ENCODE data around the gene CADM2. TPM values are rescaled to one million over a fixed set of nuclear protein-coding genes. Genes with fewer than 3 reads are reported as not detected.

Gene CADM2
- total and polyA plus RNA-seq, 2 donors from 2014 or later = 0.06 to 0.25 TPM

DNA sequence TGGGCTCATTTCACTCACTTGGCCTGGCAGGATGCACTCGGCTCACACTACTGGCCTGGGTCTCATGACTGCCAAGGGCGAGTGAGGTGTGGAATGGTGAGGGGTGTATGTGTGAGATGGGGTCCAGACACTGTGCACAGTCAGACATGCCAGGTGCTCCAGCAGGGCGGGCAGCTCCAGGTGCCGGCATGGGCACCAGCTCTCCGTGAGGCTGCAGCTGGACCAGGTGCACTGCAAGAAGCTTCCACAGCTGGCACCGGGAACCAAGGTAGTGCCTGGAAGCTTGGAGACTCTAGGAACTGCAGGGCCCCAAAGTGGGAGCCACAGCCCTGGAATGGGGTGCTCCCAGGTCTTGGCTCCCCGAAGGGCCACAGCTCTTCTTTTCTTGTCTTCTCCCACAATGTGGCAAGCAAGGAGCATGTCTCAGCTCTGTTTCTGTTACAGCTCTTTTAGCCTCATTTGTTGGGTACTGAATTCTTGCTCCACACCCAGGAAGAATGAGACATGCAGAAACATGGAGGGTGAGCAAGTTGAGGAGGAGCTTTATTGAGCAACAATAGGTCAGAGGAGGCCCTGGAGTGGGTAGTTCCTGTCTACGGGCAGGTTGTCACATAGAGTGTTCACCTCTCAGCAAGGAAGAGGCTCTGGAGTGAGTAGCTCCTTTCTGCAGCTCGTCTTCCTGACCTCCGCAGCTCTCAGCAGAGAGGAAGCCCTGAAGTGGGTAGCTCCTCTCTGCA lies 762.8 kb downstream of the CADM2 start:
- H3K4me3 ChIP-seq (ENCODE audit: low read length in 3 of 3) = no peak overlapping the region
- DNase-seq (peak in 1 of 5 donors; percentile 66), FAIRE-seq (no peak)
- H3K9me3 ChIP-seq (ENCODE audit: control insufficient read depth in 2 of 3, insufficient read depth in 1 of 3, low read length in 3 of 3) = no peaks in the 10 kb centered on the region
- no peak overlapping the region for H3K9ac ChIP-seq (ENCODE audit: low read length in 3 of 3)
- H3K36me3 ChIP-seq (ENCODE audit: control insufficient read depth in 2 of 3, insufficient read depth in 3 of 3, low read length in 3 of 3) = no peaks in the 10 kb centered on the region
- H3K4me1 ChIP-seq (ENCODE audit: control insufficient read depth in 2 of 3, insufficient read depth in 2 of 3, low read depth in 1 of 3, low read length in 3 of 3) = no peaks in the 10 kb centered on the region
- intact Hi-C loops (cut with DNase I) = no loop called here
- TF ChIP-seq, protein P1, sequence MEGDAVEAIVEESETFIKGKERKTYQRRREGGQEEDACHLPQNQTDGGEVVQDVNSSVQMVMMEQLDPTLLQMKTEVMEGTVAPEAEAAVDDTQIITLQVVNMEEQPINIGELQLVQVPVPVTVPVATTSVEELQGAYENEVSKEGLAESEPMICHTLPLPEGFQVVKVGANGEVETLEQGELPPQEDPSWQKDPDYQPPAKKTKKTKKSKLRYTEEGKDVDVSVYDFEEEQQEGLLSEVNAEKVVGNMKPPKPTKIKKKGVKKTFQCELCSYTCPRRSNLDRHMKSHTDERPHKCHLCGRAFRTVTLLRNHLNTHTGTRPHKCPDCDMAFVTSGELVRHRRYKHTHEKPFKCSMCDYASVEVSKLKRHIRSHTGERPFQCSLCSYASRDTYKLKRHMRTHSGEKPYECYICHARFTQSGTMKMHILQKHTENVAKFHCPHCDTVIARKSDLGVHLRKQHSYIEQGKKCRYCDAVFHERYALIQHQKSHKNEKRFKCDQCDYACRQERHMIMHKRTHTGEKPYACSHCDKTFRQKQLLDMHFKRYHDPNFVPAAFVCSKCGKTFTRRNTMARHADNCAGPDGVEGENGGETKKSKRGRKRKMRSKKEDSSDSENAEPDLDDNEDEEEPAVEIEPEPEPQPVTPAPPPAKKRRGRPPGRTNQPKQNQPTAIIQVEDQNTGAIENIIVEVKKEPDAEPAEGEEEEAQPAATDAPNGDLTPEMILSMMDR (IDR thresholded peaks at IDR 0.05; ENCODE audit: borderline replicate concordance, extremely low read depth, insufficient read depth) = no peak
- no peak overlapping the region for H3K27ac ChIP-seq (ENCODE audit: low read depth in 2 of 2, low read length in 2 of 2)
- no peaks in the 10 kb centered on the region for H3K27me3 ChIP-seq (ENCODE audit: control insufficient read depth, insufficient read depth, low read length)

DNA sequence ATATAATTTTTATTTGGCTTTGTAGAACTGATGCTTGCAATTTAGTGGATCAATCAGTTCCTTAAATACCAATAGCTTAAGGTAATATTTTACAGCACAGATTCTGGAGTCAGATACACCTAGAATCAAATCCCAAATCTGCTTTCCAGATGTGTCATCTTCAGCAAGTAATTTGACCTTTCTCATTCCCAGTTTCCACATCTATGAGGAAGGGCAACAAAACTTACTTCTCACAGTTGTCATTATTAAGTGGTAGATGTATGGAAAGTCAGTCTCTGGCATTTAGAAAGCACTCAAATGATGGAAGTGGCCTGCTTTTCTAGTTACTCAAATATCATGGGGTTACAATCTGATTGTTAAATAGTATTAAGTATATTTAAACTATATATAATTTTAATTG lies 767.0 kb downstream of the CADM2 start:
- Histone ChIP-seq H3K4me3 (ENCODE audit: low read length in 3 of 3) (no peak overlapping the region), H3K27ac (ENCODE audit: low read depth in 2 of 2, low read length in 2 of 2) (no peak overlapping the region), H3K9ac (ENCODE audit: low read length in 3 of 3) (no peak overlapping the region), H3K9me3 (ENCODE audit: control insufficient read depth in 2 of 3, insufficient read depth in 1 of 3, low read length in 3 of 3) (no peaks in the 10 kb centered on the region), H3K27me3 (ENCODE audit: control insufficient read depth, insufficient read depth, low read length) (no peaks in the 10 kb centered on the region), H3K4me1 (ENCODE audit: control insufficient read depth in 2 of 3, insufficient read depth in 2 of 3, low read depth in 1 of 3, low read length in 3 of 3) (no peaks in the 10 kb centered on the region), H3K36me3 (ENCODE audit: control insufficient read depth in 2 of 3, insufficient read depth in 3 of 3, low read length in 3 of 3) (no peaks in the 10 kb centered on the region)
- FAIRE-seq (no peak), DNase-seq (no peak)
- TF ChIP-seq, protein P1 (IDR thresholded peaks at IDR 0.05; ENCODE audit: borderline replicate concordance, extremely low read depth, insufficient read depth) = no peak
- intact Hi-C loops (cut with DNase I) = no loop called here

DNA sequence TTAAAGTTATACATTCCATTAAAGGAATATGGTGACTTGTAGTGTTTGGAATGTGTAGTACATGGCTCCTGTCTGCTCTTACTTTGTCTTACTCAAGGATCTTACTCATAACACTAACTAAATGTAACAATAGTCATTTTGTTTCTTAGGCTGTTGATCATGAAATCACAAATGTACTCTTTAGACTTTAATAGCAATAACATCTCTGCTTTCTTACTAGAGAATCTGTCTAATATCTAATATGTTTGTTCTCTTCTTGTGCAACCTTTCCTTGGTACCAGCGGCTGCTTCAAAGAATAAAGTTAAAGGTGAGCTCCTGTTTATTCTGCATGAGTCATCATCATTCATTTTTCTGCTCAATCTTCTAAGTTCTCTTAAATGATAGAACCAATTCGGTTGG lies 767.5 kb downstream of the CADM2 start:
- FAIRE-seq = no peak
- intact Hi-C loops (cut with DNase I) = no loop called here
- H3K9me3 ChIP-seq (ENCODE audit: control insufficient read depth in 2 of 3, insufficient read depth in 1 of 3, low read length in 3 of 3) = no peaks in the 10 kb centered on the region
- H3K4me3 ChIP-seq (ENCODE audit: low read length in 3 of 3) = no peak overlapping the region
- no peaks in the 10 kb centered on the region for H3K27me3 ChIP-seq (ENCODE audit: control insufficient read depth, insufficient read depth, low read length)
- DNase-seq = no peak
- no peak overlapping the region for H3K9ac ChIP-seq (ENCODE audit: low read length in 3 of 3)
- no peak overlapping the region for H3K27ac ChIP-seq (ENCODE audit: low read depth in 2 of 2, low read length in 2 of 2)
- no peaks in the 10 kb centered on the region for H3K4me1 ChIP-seq (ENCODE audit: control insufficient read depth in 2 of 3, insufficient read depth in 2 of 3, low read depth in 1 of 3, low read length in 3 of 3)
- H3K36me3 ChIP-seq (ENCODE audit: control insufficient read depth in 2 of 3, insufficient read depth in 3 of 3, low read length in 3 of 3) = no peaks in the 10 kb centered on the region
- TF ChIP-seq, protein P1 (IDR thresholded peaks at IDR 0.05; ENCODE audit: borderline replicate concordance, extremely low read depth, insufficient read depth) = no peak

All from kidney (tissue), 14 donors.